Mesangial cell (primary cell): ENCODE data around the gene IQCB1. TPM values are rescaled to one million over a fixed set of nuclear protein-coding genes. Genes with fewer than 3 reads are reported as not detected.

Source experiments
- total RNA-seq: library from RNA; depleted of rRNA; stranded (reverse); fragments of >200 nt; gene quantifications from 2 replicates; pipeline ENCODE4 v1.2.3, GENCODE V29; 2015

Gene IQCB1, protein sequence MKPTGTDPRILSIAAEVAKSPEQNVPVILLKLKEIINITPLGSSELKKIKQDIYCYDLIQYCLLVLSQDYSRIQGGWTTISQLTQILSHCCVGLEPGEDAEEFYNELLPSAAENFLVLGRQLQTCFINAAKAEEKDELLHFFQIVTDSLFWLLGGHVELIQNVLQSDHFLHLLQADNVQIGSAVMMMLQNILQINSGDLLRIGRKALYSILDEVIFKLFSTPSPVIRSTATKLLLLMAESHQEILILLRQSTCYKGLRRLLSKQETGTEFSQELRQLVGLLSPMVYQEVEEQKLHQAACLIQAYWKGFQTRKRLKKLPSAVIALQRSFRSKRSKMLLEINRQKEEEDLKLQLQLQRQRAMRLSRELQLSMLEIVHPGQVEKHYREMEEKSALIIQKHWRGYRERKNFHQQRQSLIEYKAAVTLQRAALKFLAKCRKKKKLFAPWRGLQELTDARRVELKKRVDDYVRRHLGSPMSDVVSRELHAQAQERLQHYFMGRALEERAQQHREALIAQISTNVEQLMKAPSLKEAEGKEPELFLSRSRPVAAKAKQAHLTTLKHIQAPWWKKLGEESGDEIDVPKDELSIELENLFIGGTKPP
- total RNA-seq = 7.9 and 9.1 TPM in 2 replicates

DNA sequence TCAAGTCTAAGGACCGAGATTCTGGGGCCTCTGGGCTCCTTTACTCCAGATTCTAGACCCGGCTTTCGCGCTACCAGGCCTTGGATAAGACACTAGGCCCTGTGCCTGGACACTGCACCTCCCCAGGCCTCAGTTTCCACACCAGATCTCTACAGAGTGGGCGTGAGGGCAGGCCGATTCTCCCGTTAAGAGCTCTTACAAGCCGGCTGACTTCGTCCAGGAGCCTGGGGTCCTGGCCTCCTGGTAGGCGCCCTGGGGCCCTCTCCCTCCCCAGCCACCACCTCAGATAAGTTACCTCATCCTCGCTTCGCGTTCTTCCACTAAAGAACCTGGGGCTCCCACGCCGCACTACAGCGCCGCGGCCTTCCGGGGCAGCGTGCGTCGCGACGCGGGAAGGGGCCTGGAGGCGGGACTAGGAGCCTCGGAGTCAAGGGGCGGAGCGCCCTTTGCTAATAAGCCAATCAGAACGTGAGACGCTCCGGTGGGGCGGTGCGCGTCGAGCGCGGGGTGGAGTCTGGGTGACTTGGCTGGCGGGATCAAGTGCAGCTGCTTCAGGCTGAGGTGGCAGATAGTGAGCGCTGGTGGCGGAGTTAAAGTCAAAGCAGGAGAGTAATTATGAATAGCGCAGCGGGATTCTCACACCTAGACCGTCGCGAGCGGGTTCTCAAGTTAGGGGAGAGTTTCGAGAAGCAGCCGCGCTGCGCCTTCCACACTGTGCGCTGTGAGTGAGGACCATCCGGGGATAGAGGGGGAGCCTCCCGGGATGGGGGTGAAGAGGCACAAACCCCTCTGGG, at the start of gene IQCB1, which contains the start of gene EAF2:
Gene IQCB1, minus strand, starts transcription at position 390 of the 794 bp plus-strand sequence. CDS start 6,100 bp downstream, outside the sequence.
Gene EAF2, plus strand, starts transcription at position 539 of the 794 bp plus-strand sequence. Its CDS starts 77 bp downstream, at position 616.

GRCh38 chr3:121749276-121750086, 85.4 kb downstream of the IQCB1 start, which contains the start of gene GOLGB1:
Gene GOLGB1, minus strand, starts transcription at chr3:121749741. Its CDS starts 18,770 bp downstream, at chr3:121730971.

Other genes with a start within 250 kb of the IQCB1 start
- not detected in 2 replicates for gene FBXO40, start 241.7 kb downstream of the IQCB1 start, total RNA-seq
- gene HCLS1, start 174.2 kb downstream of the IQCB1 start, total RNA-seq = 0.49 and 0.51 TPM in 2 replicates
- gene GOLGB1, start 85.3 kb downstream of the IQCB1 start, total RNA-seq = 7.8 and 16.7 TPM in 2 replicates
- 0.51 and 1.3 TPM in 2 replicates for gene EAF2, start 149 bp upstream of the IQCB1 start, total RNA-seq
- 0.16 and 0.51 TPM in 2 replicates for gene SLC15A2, start 59.3 kb upstream of the IQCB1 start, total RNA-seq
- 1.0 TPM in 1 of 2 replicates, not detected in the other for gene ILDR1, start 187.2 kb upstream of the IQCB1 start, total RNA-seq
- not detected in 2 replicates for gene CD86, start 220.3 kb upstream of the IQCB1 start, total RNA-seq